HG02943 (cell line): ENCODE results near the gene LPP.

Experiments used
- ATAC-seq: cut with Tn5 transposase; IDR thresholded peaks from one replicate; pipeline ENCODE4 v1.9.1; 2021; ENCODE audit warnings: mild to moderate bottlenecking, low read depth, moderate library complexity; ENCODE audit not compliant: unreplicated experiment

The LPP gene

DNA sequence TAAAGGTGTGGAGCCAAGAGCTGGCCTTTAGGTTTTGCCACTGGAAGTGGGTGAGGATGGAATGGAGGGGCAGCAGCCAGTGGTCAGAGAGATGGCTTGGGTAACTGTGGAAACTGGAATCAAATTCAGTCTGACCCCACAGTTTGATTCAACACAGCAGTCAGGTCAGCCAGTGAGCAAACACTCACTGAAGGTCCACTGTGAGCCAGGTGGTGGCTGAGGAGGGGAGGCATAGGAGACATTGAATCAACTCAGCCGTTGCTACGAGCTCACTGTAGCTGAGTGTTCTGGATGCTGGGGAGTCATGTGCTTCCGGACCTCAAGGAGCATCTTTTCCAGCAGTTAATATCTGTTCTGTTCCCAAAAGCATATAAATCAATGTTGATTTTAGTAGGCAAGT, 37.5 kb downstream of the LPP start:
- no peak for ATAC-seq

DNA sequence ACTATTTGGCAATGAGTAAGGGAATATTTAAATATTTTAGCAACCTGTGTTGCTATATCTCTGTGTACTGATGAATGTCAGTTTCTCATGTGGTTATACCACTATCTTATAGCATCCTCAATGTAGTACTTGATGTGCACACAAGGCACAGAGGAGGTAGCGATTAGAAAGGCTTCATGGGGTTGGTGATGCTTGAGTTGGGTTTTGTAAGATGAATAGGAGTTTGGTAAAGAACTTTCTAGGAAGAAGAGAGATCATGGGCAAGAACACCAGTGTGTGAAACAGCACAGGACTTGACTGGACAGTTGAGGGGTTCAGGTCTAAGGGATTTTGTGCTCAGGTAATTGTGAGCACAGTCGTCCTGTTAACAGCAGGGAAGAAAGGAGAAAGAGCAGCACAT, 38.1 kb downstream of the LPP start:
- ATAC-seq: no peak

DNA sequence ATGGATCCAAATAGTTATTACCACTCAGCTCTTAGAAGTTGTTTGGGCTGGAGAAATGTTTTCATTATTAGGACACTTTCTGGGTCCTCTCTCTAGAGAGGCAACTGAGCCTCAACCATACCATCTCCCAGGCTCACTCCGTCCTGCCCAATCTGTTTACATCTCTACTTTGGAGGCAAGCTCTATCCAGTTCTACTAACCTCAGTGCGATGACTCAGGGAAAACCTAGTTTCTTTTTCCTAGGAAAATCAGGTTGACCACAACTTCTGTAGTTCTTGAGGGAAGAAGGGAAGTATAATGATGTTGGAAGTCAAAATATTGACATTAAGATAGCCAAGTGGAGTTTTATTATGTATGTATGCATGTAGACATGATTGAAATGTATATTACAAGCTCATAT, 40.4 kb downstream of the LPP start:
- ATAC-seq: no peak

DNA sequence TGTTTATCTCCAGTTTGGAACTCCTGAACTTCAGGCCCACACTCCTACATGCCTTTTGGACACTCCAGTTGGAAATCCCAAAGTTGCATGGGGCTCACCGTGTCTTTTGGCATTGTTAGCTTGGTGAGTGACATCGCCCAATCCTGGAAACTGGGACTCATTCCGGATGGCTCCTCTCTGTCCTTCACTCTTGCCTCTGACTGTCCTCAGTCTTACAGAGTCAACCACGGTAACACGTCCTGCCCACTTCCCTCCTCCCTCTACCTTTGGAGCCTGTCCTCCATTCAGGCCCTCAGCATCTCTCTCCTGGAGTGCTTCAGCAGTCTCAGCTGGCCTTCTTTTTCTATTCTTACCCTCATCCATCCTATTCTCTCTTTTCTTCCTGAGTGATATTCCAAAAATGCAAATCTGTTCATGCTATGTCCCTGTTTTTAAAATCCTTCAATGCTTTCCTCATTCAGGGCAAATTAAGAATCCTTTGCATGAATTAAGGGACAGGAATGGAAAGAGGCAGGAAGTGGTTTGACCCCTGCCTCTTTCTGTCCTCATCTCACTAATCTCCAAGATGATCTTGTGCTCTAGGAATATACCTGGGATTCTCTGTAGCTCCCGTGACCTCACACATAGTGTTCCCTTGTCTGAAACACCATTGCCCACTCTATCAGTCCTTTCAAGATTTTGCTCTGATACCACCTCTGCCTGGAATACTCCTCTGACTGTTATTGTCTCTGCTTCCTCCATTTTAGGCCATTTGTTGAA, 42.5 kb downstream of the LPP start:
- no peak for ATAC-seq

DNA sequence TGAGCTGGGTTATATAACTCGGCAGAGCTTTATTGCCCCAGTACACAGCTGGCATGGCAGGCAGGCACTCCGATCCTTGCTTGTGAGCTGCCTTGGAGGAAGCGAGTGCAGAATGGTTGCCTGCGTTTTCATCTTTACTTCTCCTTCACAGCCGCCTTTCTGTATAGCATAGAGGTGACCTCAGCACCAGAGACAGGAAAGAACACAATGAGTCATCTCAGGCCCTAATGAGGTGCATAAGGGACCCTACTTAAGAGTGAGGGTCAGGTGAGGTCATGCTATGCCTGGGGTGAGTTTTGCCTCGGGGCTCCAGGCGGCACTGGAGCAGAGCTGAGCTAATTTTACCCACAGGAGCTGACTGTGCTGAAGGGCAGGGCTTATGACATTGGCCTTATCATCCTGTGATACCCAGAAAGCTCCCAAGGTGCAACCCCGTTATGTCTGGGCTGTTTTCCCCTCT, 43.5 kb downstream of the LPP start:
- ATAC-seq: no peak

DNA sequence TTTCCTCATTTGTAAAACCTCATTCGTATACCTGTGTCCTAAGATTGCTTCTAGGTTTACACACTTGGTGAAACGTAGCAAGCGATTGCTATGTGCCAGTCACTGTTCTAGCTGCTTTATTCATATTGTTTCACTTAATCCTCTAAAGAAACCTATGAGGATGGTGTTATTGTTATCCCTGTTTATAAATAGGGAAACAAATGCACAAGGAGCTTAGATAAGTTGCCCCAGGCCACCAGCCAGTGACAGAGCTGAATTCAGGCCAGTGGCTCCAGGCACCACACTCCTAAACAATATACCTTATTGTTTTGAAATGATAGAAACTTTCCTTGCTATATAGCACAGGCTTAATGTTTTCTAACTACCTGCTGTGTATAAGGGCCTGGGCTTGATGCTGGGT, 44.0 kb downstream of the LPP start:
- ATAC-seq: no peak

DNA sequence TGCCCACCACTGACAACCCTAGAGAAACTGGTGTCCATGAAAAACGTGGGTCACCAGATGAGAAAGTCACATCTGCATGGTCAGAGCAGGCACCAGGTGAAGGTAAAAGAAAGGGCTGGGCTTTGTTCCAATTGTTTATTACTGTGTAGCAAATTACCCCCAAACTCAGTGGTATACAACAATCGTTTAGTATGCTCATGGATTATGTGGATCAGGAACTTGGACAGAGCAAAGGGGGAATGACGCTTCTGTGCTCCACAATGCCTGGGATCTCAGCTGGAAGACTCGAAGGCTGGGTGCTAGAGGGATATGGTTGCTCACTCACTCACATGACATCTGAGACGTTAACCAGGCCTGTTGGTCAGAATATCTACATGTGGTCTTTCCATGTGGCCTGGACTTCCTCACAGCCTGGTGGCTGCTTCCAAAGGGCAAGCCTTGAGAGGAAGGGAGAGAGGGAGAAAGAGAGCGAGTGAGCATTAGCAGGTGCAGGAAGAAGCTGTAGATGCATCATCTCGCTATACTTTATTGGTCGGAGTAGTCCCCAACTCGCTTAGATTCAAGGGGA, 44.9 kb downstream of the LPP start:
- no peak for ATAC-seq

DNA sequence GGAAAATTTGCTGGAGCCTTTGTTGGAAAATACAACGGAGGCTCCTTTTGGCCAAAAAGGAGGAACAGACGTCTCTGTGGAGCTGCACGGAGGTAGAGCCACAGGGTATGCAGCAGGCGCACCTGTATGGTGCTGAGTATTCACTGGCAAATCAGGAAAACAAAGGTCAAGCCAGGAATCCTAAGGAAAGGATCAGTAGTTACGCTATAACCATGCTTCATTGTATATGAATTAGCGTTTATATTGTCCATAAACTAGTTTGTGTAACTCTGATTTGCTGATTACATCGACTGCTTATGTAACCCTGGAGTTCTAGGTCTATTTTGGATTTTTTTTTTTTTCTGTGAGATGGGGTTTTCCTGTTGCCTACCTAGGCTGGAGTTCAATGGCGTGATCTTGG, 45.4 kb downstream of the LPP start:
- ATAC-seq: no peak

DNA sequence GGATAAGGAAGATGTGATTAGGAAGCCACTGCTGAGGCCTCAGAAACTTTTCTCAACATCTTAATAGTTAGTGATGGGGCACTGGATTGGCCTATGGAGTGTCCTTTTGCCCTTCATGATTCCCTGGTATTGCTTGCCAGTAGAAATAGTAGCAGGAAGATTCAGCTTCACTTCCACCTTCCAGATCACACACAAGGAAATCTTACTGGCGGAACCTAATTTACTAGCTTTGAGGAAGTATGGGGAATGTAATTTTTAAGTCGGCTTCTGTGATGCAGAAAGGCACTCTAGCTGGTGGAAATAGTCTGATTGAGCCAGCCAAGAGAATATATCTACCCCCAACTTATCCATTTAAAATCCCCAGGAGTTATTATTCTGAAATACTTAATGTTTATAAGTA, 46.5 kb downstream of the LPP start:
- no peak for ATAC-seq

DNA sequence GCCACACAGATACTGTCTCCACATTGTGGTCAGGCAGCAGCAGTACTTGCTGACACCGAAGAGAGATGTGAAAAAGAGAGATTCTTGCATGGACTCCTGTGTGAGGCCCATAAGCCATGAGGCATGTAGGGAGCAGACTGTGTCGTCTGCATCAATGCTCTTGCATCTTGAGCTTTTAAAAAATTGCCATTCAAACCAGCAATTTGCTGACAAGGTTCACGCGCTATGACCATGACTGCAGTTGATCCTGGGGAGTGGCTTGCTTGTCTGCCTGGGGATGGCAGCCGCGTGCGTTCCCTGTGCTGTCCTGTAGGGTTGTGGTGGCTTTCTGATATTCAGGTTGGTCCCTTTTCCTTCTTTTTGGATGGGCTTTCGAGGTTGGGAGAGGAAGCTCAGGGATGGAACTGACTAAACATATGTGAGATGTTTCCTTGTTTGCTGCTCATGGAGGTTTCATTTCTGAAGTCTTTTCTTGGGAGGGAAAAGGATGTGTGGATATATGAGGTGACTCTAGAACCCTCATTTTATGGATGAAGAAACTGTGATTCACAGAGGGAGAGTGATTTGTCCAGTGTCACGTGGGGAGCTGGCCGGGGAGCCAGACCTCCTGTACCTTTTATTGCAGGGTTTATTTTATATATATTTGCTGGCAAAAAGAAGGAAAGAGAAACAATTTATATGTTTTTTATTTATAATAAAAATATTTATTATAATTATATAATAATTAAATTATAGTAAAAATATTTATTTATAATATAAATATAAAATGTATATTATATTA, 48.6 kb downstream of the LPP start:
- ATAC-seq: no peak

DNA sequence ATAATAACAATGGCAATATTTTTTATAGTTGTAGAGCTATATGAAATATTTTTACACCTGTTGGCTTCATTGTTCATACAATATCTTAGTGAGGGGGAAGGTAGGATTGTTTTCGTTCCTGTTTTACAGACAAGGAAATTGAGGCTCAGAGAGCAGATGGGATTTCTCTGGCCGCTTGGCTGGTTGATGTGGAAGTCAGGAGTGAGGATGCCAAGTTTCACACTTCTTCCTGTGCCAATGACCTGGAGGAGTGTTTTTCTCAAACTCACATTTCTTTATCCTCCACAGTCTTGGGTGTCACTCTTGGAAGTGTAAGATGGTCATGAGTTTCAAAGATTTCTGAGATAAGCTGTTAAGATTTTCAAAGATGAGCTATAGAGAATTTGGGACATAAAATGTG, 50.6 kb downstream of the LPP start:
- ATAC-seq: no peak

DNA sequence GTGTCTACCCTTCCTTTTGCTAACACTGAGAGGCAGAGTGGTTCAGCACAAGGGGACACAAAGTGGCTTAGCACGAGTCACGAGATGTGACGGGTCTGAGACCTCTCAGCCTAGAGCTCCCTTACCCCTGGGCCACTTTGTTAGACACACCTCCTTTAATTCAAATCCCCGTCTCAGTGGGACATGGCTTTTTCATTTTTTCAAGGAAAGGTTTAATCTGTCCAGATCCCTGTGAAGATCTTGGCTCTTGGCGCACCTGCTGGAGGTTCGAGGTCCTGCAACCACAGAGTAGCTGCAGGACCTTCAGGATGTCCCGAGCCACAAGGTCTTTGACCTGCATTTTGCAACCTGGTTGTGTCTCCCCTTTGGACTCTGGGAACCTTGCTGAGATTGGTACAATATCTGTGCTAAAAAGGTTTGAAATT, 52.0 kb downstream of the LPP start:
- ATAC-seq: no peak

DNA sequence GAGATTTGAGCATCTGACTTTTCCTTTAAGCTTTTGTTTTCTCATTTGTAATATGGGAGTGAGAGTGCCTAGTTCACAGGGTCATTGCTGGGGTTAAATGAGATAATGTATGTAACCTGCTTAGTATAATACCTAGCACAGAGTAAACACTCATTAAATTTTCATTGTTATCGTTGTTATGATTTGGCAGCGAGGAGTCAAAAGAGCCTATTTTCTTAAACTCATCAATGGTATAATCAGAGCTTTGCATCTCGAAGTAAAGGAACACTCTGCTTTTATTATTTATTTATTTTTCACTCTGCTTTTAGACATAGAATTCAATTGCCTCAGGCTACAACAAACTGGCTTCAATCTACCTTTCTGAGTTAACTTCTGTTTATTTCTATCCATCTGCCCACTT, 52.8 kb downstream of the LPP start:
- ATAC-seq: no peak

DNA sequence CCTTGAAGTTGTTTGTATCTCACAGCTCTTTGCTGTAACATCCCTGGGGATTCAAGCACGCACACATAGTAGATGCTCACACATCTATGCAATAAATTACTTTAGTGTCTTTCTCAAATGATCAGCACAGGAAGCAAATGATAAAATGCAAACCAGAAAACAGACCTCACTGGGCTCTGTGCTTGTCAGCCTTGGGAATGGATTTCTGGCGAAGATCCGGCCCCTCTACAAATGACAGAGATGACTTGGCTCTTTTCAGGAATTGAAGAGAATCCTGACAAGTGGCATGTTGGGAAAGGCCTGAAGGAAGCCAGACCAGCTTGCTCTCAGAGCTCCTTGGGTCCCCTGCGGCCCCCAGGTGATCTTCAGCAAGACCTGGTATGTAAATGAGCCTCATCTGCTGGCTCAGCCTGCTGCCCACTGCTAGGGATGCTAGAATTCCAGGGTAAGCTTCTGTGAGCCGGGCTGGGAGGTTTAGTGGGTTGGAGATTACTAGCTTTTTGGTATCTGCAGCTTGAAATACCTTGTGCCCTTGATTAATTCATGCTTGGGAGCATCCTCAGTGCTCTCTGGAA, 54.1 kb downstream of the LPP start:
- ATAC-seq: no peak

DNA sequence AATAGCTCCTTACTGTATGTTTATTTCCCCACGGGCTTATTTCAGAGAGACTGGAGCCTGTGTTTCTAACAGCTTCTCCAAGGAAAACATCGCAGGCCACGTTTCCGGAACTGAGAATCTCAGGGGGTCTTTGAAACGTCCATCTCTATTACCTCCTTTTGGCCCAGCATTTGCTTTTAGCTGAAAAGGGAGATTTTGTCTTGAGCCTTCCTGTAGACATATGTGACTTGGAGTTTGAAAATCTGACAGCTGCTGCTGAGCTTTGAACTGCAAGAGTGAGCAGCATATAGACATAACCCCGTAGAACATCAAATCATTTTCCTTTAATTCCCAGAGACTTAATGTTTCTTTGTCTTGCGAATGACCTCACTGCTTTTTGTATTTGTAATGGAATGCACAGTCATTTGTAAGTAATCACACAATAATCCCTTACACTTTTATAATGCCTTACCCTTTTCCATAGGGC, 54.6 kb downstream of the LPP start:
- no peak for ATAC-seq

DNA sequence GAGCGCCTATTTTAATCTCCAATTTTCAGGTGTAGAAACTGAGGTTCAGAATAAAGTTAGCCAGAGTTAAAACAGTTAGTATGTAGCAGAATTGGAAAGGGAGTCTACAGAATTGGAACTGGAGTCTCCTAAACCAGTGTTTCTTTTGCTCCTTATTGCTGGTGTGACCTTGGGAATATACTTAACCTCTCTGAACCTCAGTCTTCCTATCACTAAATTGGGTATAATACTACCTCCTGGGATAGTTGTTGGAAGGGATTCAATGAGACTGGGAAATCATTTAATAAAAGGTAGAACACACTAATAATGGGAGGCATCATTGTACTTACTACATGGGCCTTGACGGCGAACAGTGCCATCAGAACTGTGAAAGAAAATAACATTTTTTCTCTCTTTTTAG, 55.1 kb downstream of the LPP start:
- ATAC-seq: no peak

DNA sequence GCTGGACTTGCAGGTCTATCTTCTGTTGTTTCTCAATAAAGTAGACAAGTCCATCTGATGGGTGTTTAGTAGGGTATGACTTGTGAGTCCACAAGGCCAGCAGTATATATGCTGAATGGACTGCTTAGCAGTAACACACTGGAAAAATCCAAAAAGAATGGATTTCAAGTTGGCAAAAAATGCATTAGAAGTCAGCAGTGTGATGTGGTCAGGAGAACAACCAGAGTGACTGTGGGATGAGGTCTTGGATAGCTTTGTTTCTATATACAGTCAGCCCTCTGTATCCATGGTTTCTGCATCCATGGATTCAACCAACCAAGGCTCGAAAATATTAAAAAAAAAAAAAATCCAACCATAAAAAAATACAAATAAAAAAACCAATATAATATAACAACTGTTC, 55.8 kb downstream of the LPP start:
- ATAC-seq: no peak

DNA sequence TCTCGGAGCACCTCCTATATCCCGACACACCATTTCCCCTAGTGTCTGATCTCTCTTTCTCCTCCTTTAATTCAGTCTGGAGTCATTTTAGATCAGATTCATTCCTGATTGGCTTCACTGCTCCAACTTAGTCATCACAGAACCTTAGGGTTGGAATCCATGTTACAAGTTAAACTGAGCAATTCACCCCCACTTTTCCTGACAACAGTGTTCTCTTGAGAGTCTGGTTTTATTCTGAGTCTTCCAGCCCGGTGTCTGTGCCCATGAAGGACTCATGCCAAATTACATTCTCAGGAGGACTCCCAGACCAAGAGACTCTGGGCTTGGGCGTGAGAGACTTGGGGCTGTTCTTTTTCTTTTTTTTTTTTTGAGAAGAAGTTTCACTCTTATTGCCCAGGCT, 57.5 kb downstream of the LPP start:
- ATAC-seq: no peak

DNA sequence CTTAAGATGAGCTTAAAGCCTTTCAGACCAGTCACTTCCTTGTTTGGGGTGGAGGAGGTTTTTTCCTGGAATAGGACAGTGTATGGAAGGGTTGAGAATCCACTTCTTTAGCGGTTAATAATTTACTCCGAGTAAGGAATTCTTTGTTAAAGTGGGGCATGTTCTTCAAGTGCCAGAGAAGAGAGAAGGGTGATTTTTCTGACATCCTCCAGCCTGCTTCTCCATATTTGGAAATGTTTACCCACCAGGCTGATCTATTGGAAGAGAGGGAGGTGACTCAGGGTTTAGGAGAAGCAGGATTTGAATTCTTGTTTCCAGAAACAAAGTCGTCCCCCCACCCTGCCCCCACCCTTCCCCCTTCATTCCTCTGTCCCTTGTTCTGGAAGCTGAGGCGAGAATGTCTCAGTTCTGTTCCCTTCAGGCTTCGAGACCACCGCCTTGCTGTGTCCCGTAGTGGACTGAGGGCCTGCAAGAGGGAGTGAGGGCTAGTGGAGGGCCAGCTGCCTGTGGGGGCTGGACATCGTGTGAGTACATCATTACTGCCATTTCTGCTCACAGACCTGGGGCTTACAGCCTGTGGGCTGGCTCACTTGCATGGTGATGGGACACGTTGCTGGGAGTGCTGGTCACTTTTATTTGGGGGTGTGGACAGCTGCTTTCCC, 58.5 kb downstream of the LPP start:
- ATAC-seq: no peak

DNA sequence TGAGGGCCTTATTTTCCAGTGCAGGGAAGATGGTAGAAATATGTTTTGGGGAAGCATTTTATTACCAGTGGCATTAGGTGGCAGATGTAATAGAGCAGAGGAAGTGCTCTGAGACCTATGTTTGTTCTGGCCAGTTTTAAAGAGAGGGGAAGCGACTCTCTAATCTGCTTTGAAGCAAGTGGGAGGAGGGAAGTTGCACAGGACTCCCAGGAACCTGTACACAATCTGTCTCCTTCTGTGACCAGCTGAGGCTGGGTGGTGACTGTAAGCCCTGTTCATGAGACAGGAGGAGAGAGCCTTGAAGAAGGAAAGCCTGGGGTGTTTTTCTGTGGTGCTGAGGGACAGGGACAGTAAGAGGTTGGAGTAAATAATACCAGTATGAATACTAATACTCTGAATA, 60.5 kb downstream of the LPP start:
- no peak for ATAC-seq

DNA sequence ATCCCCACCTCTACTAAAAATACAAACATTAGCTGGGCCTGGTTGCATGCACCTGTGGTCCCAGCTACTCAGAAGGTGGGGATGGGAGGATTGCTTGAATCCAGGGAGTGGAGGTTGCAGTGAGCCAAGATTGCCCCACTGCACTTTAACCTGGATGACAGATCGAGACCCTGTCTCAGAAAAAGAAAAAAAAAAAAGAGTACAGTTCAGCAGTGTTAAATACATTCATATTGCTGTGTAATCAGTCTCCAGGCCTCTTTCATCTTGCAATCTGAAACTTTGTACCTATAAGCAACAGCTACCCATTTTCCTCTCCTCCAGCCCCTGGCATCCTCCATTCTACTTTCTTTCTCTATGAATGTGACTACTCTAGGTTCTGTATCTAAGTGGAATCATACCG, 61.2 kb downstream of the LPP start:
- ATAC-seq: no peak
